ENCODE measurements around the gene SLC18A3. TPM values are rescaled to one million over a fixed set of nuclear protein-coding genes. Genes with fewer than 3 reads are reported as not detected.

SLC18A3 gene
- total RNA-seq, 4 donors from 2014 or later, result 0.07 TPM; not detected in 3

GRCh38 chr10:49633327-49634068 is 23.4 kb downstream of the SLC18A3 start:
- TF ChIP-seq, protein P1, sequence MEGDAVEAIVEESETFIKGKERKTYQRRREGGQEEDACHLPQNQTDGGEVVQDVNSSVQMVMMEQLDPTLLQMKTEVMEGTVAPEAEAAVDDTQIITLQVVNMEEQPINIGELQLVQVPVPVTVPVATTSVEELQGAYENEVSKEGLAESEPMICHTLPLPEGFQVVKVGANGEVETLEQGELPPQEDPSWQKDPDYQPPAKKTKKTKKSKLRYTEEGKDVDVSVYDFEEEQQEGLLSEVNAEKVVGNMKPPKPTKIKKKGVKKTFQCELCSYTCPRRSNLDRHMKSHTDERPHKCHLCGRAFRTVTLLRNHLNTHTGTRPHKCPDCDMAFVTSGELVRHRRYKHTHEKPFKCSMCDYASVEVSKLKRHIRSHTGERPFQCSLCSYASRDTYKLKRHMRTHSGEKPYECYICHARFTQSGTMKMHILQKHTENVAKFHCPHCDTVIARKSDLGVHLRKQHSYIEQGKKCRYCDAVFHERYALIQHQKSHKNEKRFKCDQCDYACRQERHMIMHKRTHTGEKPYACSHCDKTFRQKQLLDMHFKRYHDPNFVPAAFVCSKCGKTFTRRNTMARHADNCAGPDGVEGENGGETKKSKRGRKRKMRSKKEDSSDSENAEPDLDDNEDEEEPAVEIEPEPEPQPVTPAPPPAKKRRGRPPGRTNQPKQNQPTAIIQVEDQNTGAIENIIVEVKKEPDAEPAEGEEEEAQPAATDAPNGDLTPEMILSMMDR (IDR thresholded peaks at IDR 0.05), result no peak
- TF ChIP-seq POLR2A (IDR thresholded peaks at IDR 0.05), result no peak
- H3K36me3 ChIP-seq, result no peaks in the 10 kb centered on the region
- H3K27me3 ChIP-seq, result no peaks in the 10 kb centered on the region
- no peak overlapping the region for H3K4me3 ChIP-seq
- DNase-seq, result no peak
- H3K9me3 ChIP-seq, result no peaks in the 10 kb centered on the region
- H3K4me1 ChIP-seq, result no peaks in the 10 kb centered on the region
- intact Hi-C loops (cut with DNase I; ENCODE audit: low total_unique reads), result no loop called here
- no peak overlapping the region for H3K27ac ChIP-seq

- H3K9me3 ChIP-seq, result no peaks in the 10 kb centered on the region
- no peaks in the 10 kb centered on the region for H3K27me3 ChIP-seq
- no peaks in the 10 kb centered on the region for H3K36me3 ChIP-seq
- DNase-seq, result no peak
- H3K27ac ChIP-seq, result no peak overlapping the region
- no peaks in the 10 kb centered on the region for H3K4me1 ChIP-seq
- H3K4me3 ChIP-seq, result no peak overlapping the region
- TF ChIP-seq POLR2A (IDR thresholded peaks at IDR 0.05), result no peak
- TF ChIP-seq, protein P1 (IDR thresholded peaks at IDR 0.05), result no peak
- intact Hi-C loops (cut with DNase I; ENCODE audit: low total_unique reads), result no loop called here
Measured at GRCh38 chr10:49634069-49634660, 24.1 kb downstream of the SLC18A3 start.

- DNase-seq, result no peak
- H3K27me3 ChIP-seq, result no peaks in the 10 kb centered on the region
- TF ChIP-seq, protein P1 (IDR thresholded peaks at IDR 0.05), result no peak
- no peak for TF ChIP-seq POLR2A (IDR thresholded peaks at IDR 0.05)
- intact Hi-C loops (cut with DNase I; ENCODE audit: low total_unique reads), result no loop called here
- H3K36me3 ChIP-seq, result no peaks in the 10 kb centered on the region
- H3K4me3 ChIP-seq, result no peak overlapping the region
- H3K4me1 ChIP-seq, result no peaks in the 10 kb centered on the region
- no peaks in the 10 kb centered on the region for H3K9me3 ChIP-seq
- no peak overlapping the region for H3K27ac ChIP-seq
Measured at GRCh38 chr10:49642311-49642710, 32.2 kb downstream of the SLC18A3 start.

- DNase-seq, result no peak
- Histone ChIP-seq H3K9me3 (no peaks in the 10 kb centered on the region), H3K27ac (no peak overlapping the region), H3K4me3 (no peak overlapping the region), H3K36me3 (no peaks in the 10 kb centered on the region), H3K4me1 (no peaks in the 10 kb centered on the region), H3K27me3 (no peaks in the 10 kb centered on the region)
- TF ChIP-seq, protein P1 (IDR thresholded peaks at IDR 0.05), result no peak
- TF ChIP-seq POLR2A (IDR thresholded peaks at IDR 0.05), result no peak
- intact Hi-C loops (cut with DNase I; ENCODE audit: low total_unique reads), result no loop called here
Measured at GRCh38 chr10:49643241-49644034, 33.3 kb downstream of the SLC18A3 start.

Measured in uterus (tissue), 4 donors.